T follicular helper cell (primary cell): Measurements from ENCODE around the gene DMXL2.
"Not testable (repeated sequence)": the region's sequence is repeated elsewhere in the genome, so short reads cannot be mapped to it uniquely, and the experiment has no call there.

Source experiments
- DNase-seq: peaks from one replicate; pipeline ENCODE4 v3.0.0-alpha.2; 2020; ENCODE audit warnings: low read depth

Gene DMXL2

GRCh38 chr15:51621936-51622603, 501 bp downstream of the DMXL2 start:
- DNase-seq, result peak; percentile 1

- DNase-seq, result no peak
Observed at GRCh38 chr15:51621155-51621765, 1.3 kb downstream of the DMXL2 start.

- DNase-seq, result no peak
Observed at GRCh38 chr15:51620641-51621040, 1.9 kb downstream of the DMXL2 start.

GRCh38 chr15:51620122-51620521, 2.4 kb downstream of the DMXL2 start:
- no peak for DNase-seq

- no peak for DNase-seq
Observed at GRCh38 chr15:51619331-51620035, 3.1 kb downstream of the DMXL2 start.

GRCh38 chr15:51617886-51618285, 4.7 kb downstream of the DMXL2 start:
- DNase-seq, result no peak

- DNase-seq, result no peak
Observed at GRCh38 chr15:51613951-51614350, 8.6 kb downstream of the DMXL2 start.

- DNase-seq, result not testable (repeated sequence)
Observed at GRCh38 chr15:51612669-51613068, 9.9 kb downstream of the DMXL2 start.

GRCh38 chr15:51603462-51603948, 19.1 kb downstream of the DMXL2 start:
- DNase-seq, result not testable (repeated sequence)

- no peak for DNase-seq
Observed at GRCh38 chr15:51603002-51603401, 19.6 kb downstream of the DMXL2 start.

- DNase-seq, result no peak
Observed at GRCh38 chr15:51602484-51602883, 20.1 kb downstream of the DMXL2 start.

GRCh38 chr15:51601801-51602200, 20.8 kb downstream of the DMXL2 start:
- DNase-seq, result no peak

- no peak for DNase-seq
Observed at GRCh38 chr15:51600114-51600513, 22.5 kb downstream of the DMXL2 start.

GRCh38 chr15:51589881-51590568, 32.5 kb downstream of the DMXL2 start:
- DNase-seq, result no peak

GRCh38 chr15:51588966-51589365, 33.6 kb downstream of the DMXL2 start:
- DNase-seq, result no peak

GRCh38 chr15:51585986-51586385, 36.6 kb downstream of the DMXL2 start:
- no peak for DNase-seq

- no peak for DNase-seq
Observed at GRCh38 chr15:51580982-51581381, 41.6 kb downstream of the DMXL2 start.

GRCh38 chr15:51580385-51580784, 42.2 kb downstream of the DMXL2 start:
- DNase-seq, result no peak

- DNase-seq, result no peak
Observed at GRCh38 chr15:51579012-51579411, 43.6 kb downstream of the DMXL2 start.

- DNase-seq, result no peak
Observed at GRCh38 chr15:51577636-51578304, 44.8 kb downstream of the DMXL2 start.

GRCh38 chr15:51576911-51577500, 45.6 kb downstream of the DMXL2 start:
- no peak for DNase-seq
